Panc1 (cell line): Measurements from ENCODE around the gene SDC1. TPM values are rescaled to one million over a fixed set of nuclear protein-coding genes. Genes with fewer than 3 reads are reported as not detected.

Source experiments
- ATAC-seq: fragments of 200-7000 bp; cut with Tn5 transposase; 2 replicates; pipeline ENCODE4 v1.9.1; 2020; ENCODE audit warnings: mild to moderate bottlenecking, moderate library complexity
- BruUV-seq: library from RNA; stranded (reverse); fragments of 400-500 nt; replicated peaks from 2 replicates; lab custom pipeline; 2021; lab: Mats Ljungman, UMichigan
- CTCF ChIA-PET: fragments of 300-600 bp; sonication (Branson Sonifier 250); formaldehyde crosslinking; loops from one replicate; lab custom pipeline; 2022; ENCODE audit warnings: antibody characterized with exemption; lab: Charles Lee
- POLR2A ChIA-PET: fragments of 300-600 bp; sonication (Branson Sonifier 250); formaldehyde crosslinking; loops from one replicate; lab custom pipeline; 2022; ENCODE audit warnings: antibody characterized with exemption; lab: Charles Lee
- DNase-seq: peaks from one replicate; pipeline ENCODE4 v3.0.0-alpha.2; 2010; ENCODE audit warnings: low read depth, low spot score
- H3K27ac ChIP-seq: 2 replicates; pipeline ENCODE4 v1.5.1; 2011; ENCODE audit warnings: mild to moderate bottlenecking, low read length, inconsistent platforms
- H3K27me3 ChIP-seq: fragments of 200-500 bp; sonication (Bioruptor generic); 2 replicates; pipeline ENCODE4 v1.6.0; 2014; ENCODE audit warnings: low read length, inconsistent platforms; ENCODE audit not compliant: control insufficient read depth, insufficient read depth
- H3K36me3 ChIP-seq: fragments of 200-500 bp; sonication (Bioruptor generic); 2 replicates; pipeline ENCODE4 v1.5.1; 2014; ENCODE audit warnings: inconsistent platforms, mild to moderate bottlenecking, low read length, moderate library complexity; ENCODE audit not compliant: control insufficient read depth, insufficient read depth
- H3K4me1 ChIP-seq: 2 replicates; pipeline ENCODE4 v1.5.1; 2011; ENCODE audit warnings: inconsistent platforms, mild to moderate bottlenecking, low read length, moderate library complexity; ENCODE audit not compliant: control insufficient read depth, insufficient read depth
- H3K4me3 ChIP-seq, 2 experiments: 2 replicates each; pipeline ENCODE4 v1.5.1; 2011 to 2012; ENCODE audit warnings: low read depth in 2 of 2, low read length in 2 of 2, mild to moderate bottlenecking in 2 of 2, inconsistent platforms in 1 of 2, moderate library complexity in 1 of 2
- H3K9me3 ChIP-seq: fragments of 200-500 bp; sonication (Bioruptor generic); 2 replicates; pipeline ENCODE4 v1.5.1; 2014; ENCODE audit warnings: low read depth, mild to moderate bottlenecking, inconsistent platforms, low read length, moderate library complexity; ENCODE audit not compliant: control insufficient read depth, insufficient read depth
- CTCF ChIP-seq: fragments of 450-650 bp; IDR thresholded peaks from 2 replicates; pipeline ENCODE4 v1.5.1; 2017; ENCODE audit warnings: mild to moderate bottlenecking
- POLR2AphosphoS5 ChIP-seq: IDR thresholded peaks from 2 replicates; pipeline ENCODE4 v1.6.1; 2012; ENCODE audit warnings: mild to moderate bottlenecking, low read depth, low read length, moderate library complexity
- REST ChIP-seq, 2 experiments: IDR thresholded peaks; 2 replicates each; pipeline ENCODE4 v1.6.1; 2011 to 2012; ENCODE audit warnings: low read depth in 2 of 2, control low read depth in 1 of 2, low read length in 1 of 2, mild to moderate bottlenecking in 1 of 2, moderate library complexity in 1 of 2; ENCODE audit not compliant: insufficient read depth in 1 of 2
- SIN3A ChIP-seq: IDR thresholded peaks from 2 replicates; pipeline ENCODE4 v1.6.1; 2012; ENCODE audit warnings: low read depth, mild to moderate bottlenecking, low read length, moderate library complexity, borderline replicate concordance; ENCODE audit not compliant: insufficient read depth
- TCF7L2 ChIP-seq: IDR thresholded peaks from 2 replicates; pipeline ENCODE4 v1.6.1; 2011; ENCODE audit warnings: mild to moderate bottlenecking, low read depth, low read length, inconsistent platforms
- in situ Hi-C: cut with HindIII; loops from 2 replicates; pipeline ENCODE4 v1.10.0; 2016; ENCODE audit warnings: low sequenced_read_pairs, low pct_unique_long_range_greater_than_20kb
- intact Hi-C: fragments of 100-400 bp; cut with micrococcal nuclease; formaldehyde crosslinking; loops from one replicate; pipeline ENCODE4 v1.10.0; 2022; ENCODE audit not compliant: unreplicated experiment
- total RNA-seq: library from RNA; stranded (reverse); gene quantifications from one replicate; pipeline ENCODE4 v1.2.1, GENCODE V29; 2021; ENCODE audit not compliant: unreplicated experiment

SDC1 gene
- total RNA-seq, 1 experiment from 2014 or later, result 93.0 TPM

GRCh38 chr2:20194097-20195015 is 30.6 kb downstream of the SDC1 start:
- Histone ChIP-seq H3K9me3 (no peaks in the 10 kb centered on the region), H3K4me1 (no peaks in the 10 kb centered on the region), H3K36me3 (no peaks in the 10 kb centered on the region), H3K27ac (no peak overlapping the region), H3K4me3 (no peak overlapping the region), H3K27me3 (no peaks in the 10 kb centered on the region)
- ChIA-PET POLR2A (no interaction called here), CTCF (no interaction called here)
- intact Hi-C loops (no loop called here), in situ Hi-C loops (no loop called here)
- ATAC-seq (no peak), DNase-seq (no peak)
- TF ChIP-seq POLR2AphosphoS5 (no peak), TCF7L2 (no peak), SIN3A (no peak), CTCF (no peak), REST (IDR thresholded peaks at IDR 0.05; ENCODE audit: insufficient read depth in 1 of 2, low read depth in 2 of 2, low read length in 1 of 2) (no peak)
- no TSS peak for BruUV-seq

- POLR2A ChIA-PET, result no interaction called here
These were observed 31.7 kb downstream of the SDC1 start for GRCh38 chr2:20193185-20193584.

More at GRCh38 chr2:20193185-20193584, 31.7 kb downstream of the SDC1 start:
- no peaks in the 10 kb centered on the region for H3K4me1 ChIP-seq
- DNase-seq (no peak), ATAC-seq (no peak)
- in situ Hi-C loops, result no loop called here
- CTCF ChIA-PET, result no interaction called here
- no TSS peak for BruUV-seq
- H3K27ac ChIP-seq, result no peak overlapping the region
- H3K9me3 ChIP-seq, result no peaks in the 10 kb centered on the region
- H3K4me3 ChIP-seq, result no peak overlapping the region
- TF ChIP-seq POLR2AphosphoS5 (no peak), REST (IDR thresholded peaks at IDR 0.05; ENCODE audit: insufficient read depth in 1 of 2, low read depth in 2 of 2, low read length in 1 of 2) (no peak), CTCF (no peak), TCF7L2 (no peak), SIN3A (no peak)
- H3K27me3 ChIP-seq, result no peaks in the 10 kb centered on the region
- no peaks in the 10 kb centered on the region for H3K36me3 ChIP-seq
- intact Hi-C loops, result no loop called here
